ENCODE data around the gene PPY.
A peak's percentile ranks its signal among the peaks of the same experiment; 100 is the strongest.

Gene PPY

GRCh38 chr17:43979671-43980070 lies 37.4 kb upstream of the PPY start:
- H3K9ac ChIP-seq (ENCODE audit: low read length) = no peak overlapping the region
- H2BK120ac ChIP-seq (ENCODE audit: insufficient read depth, low read length, poor library complexity) = no peak overlapping the region
- H3K27me3 ChIP-seq (ENCODE audit: insufficient read depth, low read length) = peaks cover 21% of the 10 kb centered on the region
- no peak overlapping the region for H3K23ac ChIP-seq (ENCODE audit: low read length)
- H3K79me1 ChIP-seq (ENCODE audit: low read length) = no peaks in the 10 kb centered on the region
- no peak overlapping the region for H3K14ac ChIP-seq (ENCODE audit: low read length)
- no peak overlapping the region for H3K4me3 ChIP-seq (ENCODE audit: low read depth, low read length)
- no peak overlapping the region for H2BK12ac ChIP-seq (ENCODE audit: low read length)
- no peaks in the 10 kb centered on the region for H3K79me2 ChIP-seq (ENCODE audit: control insufficient read depth, insufficient read depth, low read length, poor library complexity)
- no peaks in the 10 kb centered on the region for H3K9me3 ChIP-seq (ENCODE audit: insufficient read depth, low read depth, low read length)
- H3K4ac ChIP-seq (ENCODE audit: low read depth, low read length) = no peak overlapping the region
- H4K8ac ChIP-seq (ENCODE audit: low read depth, low read length) = no peak overlapping the region
- H3K36me3 ChIP-seq (ENCODE audit: control insufficient read depth in 1 of 2, insufficient read depth in 2 of 2, low read length in 2 of 2) = no peaks in the 10 kb centered on the region
- no peak overlapping the region for H3K18ac ChIP-seq (ENCODE audit: low read length)
- no peak for DNase-seq
- no CpG with 5 or more reads among the region's 4 CpGs for WGBS (ENCODE audit: extremely low coverage, insufficient coverage, insufficient read length)
- H3K4me1 ChIP-seq (ENCODE audit: control insufficient read depth in 1 of 2, insufficient read depth in 2 of 2, low read length in 2 of 2) = peaks cover 4 to 9% of the 10 kb centered on the region in 2 experiments
- no peak overlapping the region for H2AK5ac ChIP-seq (ENCODE audit: low read length)
- H3K4me2 ChIP-seq (ENCODE audit: low read length) = no peak overlapping the region
- H4K12ac ChIP-seq (ENCODE audit: low read depth, low read length) = no peak overlapping the region
- H2AFZ ChIP-seq (ENCODE audit: insufficient read depth, low read length, poor library complexity) = no peak overlapping the region
- H2BK5ac ChIP-seq (ENCODE audit: low read depth, low read length, poor library complexity) = no peak overlapping the region
- no peak overlapping the region for H4K91ac ChIP-seq (ENCODE audit: low read depth, low read length)
- H3K27ac ChIP-seq (ENCODE audit: low read depth, low read length) = no peak overlapping the region

GRCh38 chr17:43979011-43979410 lies 36.7 kb upstream of the PPY start:
- Histone ChIP-seq H3K4me2 (ENCODE audit: low read length) (no peak overlapping the region), H3K4me3 (ENCODE audit: low read depth, low read length) (no peak overlapping the region), H2BK5ac (ENCODE audit: low read depth, low read length, poor library complexity) (no peak overlapping the region), H3K27me3 (ENCODE audit: insufficient read depth, low read length) (peaks cover 15% of the 10 kb centered on the region), H4K8ac (ENCODE audit: low read depth, low read length) (no peak overlapping the region), H2AK5ac (ENCODE audit: low read length) (no peak overlapping the region), H3K79me2 (ENCODE audit: control insufficient read depth, insufficient read depth, low read length, poor library complexity) (no peaks in the 10 kb centered on the region), H3K4ac (ENCODE audit: low read depth, low read length) (no peak overlapping the region), H3K27ac (ENCODE audit: low read depth, low read length) (no peak overlapping the region), H3K18ac (ENCODE audit: low read length) (no peak overlapping the region), H3K14ac (ENCODE audit: low read length) (no peak overlapping the region), H3K9me3 (ENCODE audit: insufficient read depth, low read depth, low read length) (no peaks in the 10 kb centered on the region), H3K4me1 (ENCODE audit: control insufficient read depth in 1 of 2, insufficient read depth in 2 of 2, low read length in 2 of 2) (peaks cover 2 to 7% of the 10 kb centered on the region in 2 experiments), H2AFZ (ENCODE audit: insufficient read depth, low read length, poor library complexity) (no peak overlapping the region), H2BK120ac (ENCODE audit: insufficient read depth, low read length, poor library complexity) (no peak overlapping the region), H4K91ac (ENCODE audit: low read depth, low read length) (no peak overlapping the region), H2BK12ac (ENCODE audit: low read length) (no peak overlapping the region), H3K23ac (ENCODE audit: low read length) (no peak overlapping the region), H3K36me3 (ENCODE audit: control insufficient read depth in 1 of 2, insufficient read depth in 2 of 2, low read length in 2 of 2) (no peaks in the 10 kb centered on the region), H3K9ac (ENCODE audit: low read length) (no peak overlapping the region), H3K79me1 (ENCODE audit: low read length) (no peaks in the 10 kb centered on the region), H4K12ac (ENCODE audit: low read depth, low read length) (no peak overlapping the region)
- WGBS (ENCODE audit: extremely low coverage, insufficient coverage, insufficient read length) = no CpG with 5 or more reads among the region's 7 CpGs
- DNase-seq = no peak

- no peak for DNase-seq
- no peak overlapping the region for H3K27ac ChIP-seq (ENCODE audit: low read depth, low read length)
- H2BK12ac ChIP-seq (ENCODE audit: low read length) = no peak overlapping the region
- no CpG with 5 or more reads among the region's 2 CpGs for WGBS (ENCODE audit: extremely low coverage, insufficient coverage, insufficient read length)
- H3K79me2 ChIP-seq (ENCODE audit: control insufficient read depth, insufficient read depth, low read length, poor library complexity) = no peaks in the 10 kb centered on the region
- no peak overlapping the region for H2AFZ ChIP-seq (ENCODE audit: insufficient read depth, low read length, poor library complexity)
- no peaks in the 10 kb centered on the region for H3K9me3 ChIP-seq (ENCODE audit: insufficient read depth, low read depth, low read length)
- no peak overlapping the region for H3K9ac ChIP-seq (ENCODE audit: low read length)
- no peak overlapping the region for H4K12ac ChIP-seq (ENCODE audit: low read depth, low read length)
- no peaks in the 10 kb centered on the region for H3K4me1 ChIP-seq (ENCODE audit: control insufficient read depth in 1 of 2, insufficient read depth in 2 of 2, low read length in 2 of 2)
- H3K79me1 ChIP-seq (ENCODE audit: low read length) = no peaks in the 10 kb centered on the region
- no peak overlapping the region for H3K23ac ChIP-seq (ENCODE audit: low read length)
- no peak overlapping the region for H3K4me2 ChIP-seq (ENCODE audit: low read length)
- no peak overlapping the region for H2BK120ac ChIP-seq (ENCODE audit: insufficient read depth, low read length, poor library complexity)
- no peak overlapping the region for H2BK5ac ChIP-seq (ENCODE audit: low read depth, low read length, poor library complexity)
- H4K8ac ChIP-seq (ENCODE audit: low read depth, low read length) = no peak overlapping the region
- H4K91ac ChIP-seq (ENCODE audit: low read depth, low read length) = no peak overlapping the region
- no peak overlapping the region for H2AK5ac ChIP-seq (ENCODE audit: low read length)
- H3K4me3 ChIP-seq (ENCODE audit: low read depth, low read length) = no peak overlapping the region
- H3K4ac ChIP-seq (ENCODE audit: low read depth, low read length) = no peak overlapping the region
- H3K36me3 ChIP-seq (ENCODE audit: control insufficient read depth in 1 of 2, insufficient read depth in 2 of 2, low read length in 2 of 2) = no peaks in the 10 kb centered on the region
- no peak overlapping the region for H3K14ac ChIP-seq (ENCODE audit: low read length)
- no peak overlapping the region for H3K18ac ChIP-seq (ENCODE audit: low read length)
- H3K27me3 ChIP-seq (ENCODE audit: insufficient read depth, low read length) = peaks cover 6% of the 10 kb centered on the region
These were observed 35.8 kb upstream of the PPY start for GRCh38 chr17:43978078-43978477.

- Histone ChIP-seq H3K18ac (ENCODE audit: low read length) (no peak overlapping the region), H3K4me3 (ENCODE audit: low read depth, low read length) (peak overlapping the region; percentile 39), H3K9ac (ENCODE audit: low read length) (no peak overlapping the region), H4K12ac (ENCODE audit: low read depth, low read length) (no peak overlapping the region), H3K4me1 (ENCODE audit: control insufficient read depth in 1 of 2, insufficient read depth in 2 of 2, low read length in 2 of 2) (no peaks in the 10 kb centered on the region), H4K91ac (ENCODE audit: low read depth, low read length) (no peak overlapping the region), H3K4ac (ENCODE audit: low read depth, low read length) (no peak overlapping the region), H3K9me3 (ENCODE audit: insufficient read depth, low read depth, low read length) (no peaks in the 10 kb centered on the region), H3K27me3 (ENCODE audit: insufficient read depth, low read length) (peaks cover under 1% of the 10 kb centered on the region), H3K79me2 (ENCODE audit: control insufficient read depth, insufficient read depth, low read length, poor library complexity) (no peaks in the 10 kb centered on the region), H4K8ac (ENCODE audit: low read depth, low read length) (no peak overlapping the region), H3K23ac (ENCODE audit: low read length) (no peak overlapping the region), H3K36me3 (ENCODE audit: control insufficient read depth in 1 of 2, insufficient read depth in 2 of 2, low read length in 2 of 2) (no peaks in the 10 kb centered on the region), H3K27ac (ENCODE audit: low read depth, low read length) (no peak overlapping the region), H2BK12ac (ENCODE audit: low read length) (no peak overlapping the region), H2AK5ac (ENCODE audit: low read length) (no peak overlapping the region), H2BK5ac (ENCODE audit: low read depth, low read length, poor library complexity) (no peak overlapping the region), H2BK120ac (ENCODE audit: insufficient read depth, low read length, poor library complexity) (no peak overlapping the region), H2AFZ (ENCODE audit: insufficient read depth, low read length, poor library complexity) (no peak overlapping the region), H3K4me2 (ENCODE audit: low read length) (no peak overlapping the region), H3K79me1 (ENCODE audit: low read length) (no peaks in the 10 kb centered on the region), H3K14ac (ENCODE audit: low read length) (no peak overlapping the region)
- DNase-seq = no peak
- 100% methylated on average over 1 of the region's 9 CpGs for WGBS (ENCODE audit: extremely low coverage, insufficient coverage, insufficient read length)
These were observed 34.9 kb upstream of the PPY start for GRCh38 chr17:43976963-43977837.
